GM11168 (cell line): ENCODE results near the gene RSRC1.

Source experiments
- in situ Hi-C: fragments of 300-500 bp; cut with MboI; formaldehyde crosslinking; loops from one replicate; pipeline ENCODE4 v1.12.0; 2022; ENCODE audit warnings: low sequenced_read_pairs; ENCODE audit not compliant: unreplicated experiment

RSRC1 gene

DNA sequence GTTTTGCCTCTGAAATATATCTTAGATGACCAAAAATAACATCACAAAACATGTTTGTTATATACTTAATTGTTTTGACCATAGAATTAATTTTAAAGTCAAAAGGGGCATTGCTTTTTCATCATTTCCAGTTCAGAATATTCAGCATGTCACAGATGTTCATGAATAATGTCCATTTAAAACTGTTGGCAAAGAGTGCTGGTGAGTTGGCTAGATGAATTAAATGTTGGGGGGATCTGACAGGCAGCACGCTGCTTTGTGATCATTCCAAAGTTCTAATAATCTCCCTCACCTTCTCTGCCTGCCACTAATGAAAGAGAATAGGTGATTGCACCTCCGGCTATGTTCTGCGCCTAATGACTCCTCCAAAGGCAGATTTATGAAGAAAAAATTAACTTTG is 321.9 kb downstream of the RSRC1 start:
- in situ Hi-C loops = no loop called here

DNA sequence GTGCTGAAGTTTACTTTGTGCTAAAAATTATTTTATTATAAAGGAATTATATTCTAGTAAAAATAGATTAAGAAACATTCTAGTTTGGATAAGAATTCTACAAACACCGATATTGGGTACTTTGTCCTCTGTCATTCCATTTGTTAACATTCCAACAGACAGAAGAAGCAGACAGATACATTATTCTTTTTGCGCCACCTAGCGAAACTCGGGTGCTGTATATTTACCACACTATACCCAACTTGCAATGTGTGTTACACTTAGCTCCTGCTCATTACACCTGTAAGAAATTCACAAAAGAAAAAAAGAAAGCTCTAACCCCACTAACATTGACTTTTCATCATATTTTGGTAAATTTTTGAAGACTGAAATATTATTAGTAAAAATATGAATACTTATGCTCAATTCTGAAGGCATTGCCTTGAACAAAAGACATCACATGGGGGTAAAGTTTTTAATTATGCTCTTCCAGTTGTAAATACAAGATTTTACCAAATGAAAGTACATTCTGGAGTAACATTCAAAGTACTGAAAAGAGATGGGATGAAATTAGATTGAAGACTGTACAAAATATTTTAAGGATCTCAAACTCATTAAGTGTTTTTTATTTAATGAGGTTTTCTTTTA is 324.6 kb downstream of the RSRC1 start:
- in situ Hi-C loops = no loop called here

DNA sequence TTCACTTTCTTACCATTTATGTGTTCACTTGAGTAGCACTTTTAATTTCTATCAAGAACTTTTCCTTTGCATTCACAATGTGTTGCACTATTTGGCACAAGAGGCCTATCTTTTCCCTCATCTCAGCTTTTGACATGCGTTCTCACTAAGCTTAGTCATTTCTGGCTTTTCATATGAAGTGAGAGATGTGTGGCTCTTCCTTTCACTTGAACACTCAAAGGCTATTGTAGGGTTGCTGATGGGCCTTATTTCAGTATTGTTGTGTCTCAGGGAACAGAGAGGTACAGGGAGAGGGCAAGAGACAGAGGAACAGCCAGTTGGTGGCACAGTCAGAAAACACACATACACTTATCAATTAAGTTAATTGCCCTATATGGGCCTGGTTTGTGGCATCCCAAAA is 333.7 kb downstream of the RSRC1 start:
- in situ Hi-C loops = loop anchor here (5.0 kb wide), 1 partner anchor 571 kb away; no protein-coding TSS in a partner anchor

DNA sequence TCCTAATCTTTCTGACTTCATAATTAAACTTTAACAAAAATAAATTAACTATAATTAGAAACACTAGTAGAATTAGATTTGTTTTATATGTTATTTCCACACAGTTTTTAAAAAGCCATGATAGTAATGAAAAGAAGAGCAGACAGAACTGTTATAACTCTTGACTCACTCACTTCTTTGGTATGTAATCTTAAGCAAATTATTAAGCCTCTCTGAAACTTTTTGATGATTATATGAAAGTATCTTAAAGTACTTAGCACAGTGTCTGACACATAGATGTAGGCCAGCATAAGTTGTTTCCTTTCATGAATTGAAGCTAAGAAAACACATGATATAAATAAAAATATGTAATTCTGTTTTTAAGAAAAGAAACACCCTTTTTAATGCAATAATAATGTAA is 337.5 kb downstream of the RSRC1 start:
- in situ Hi-C loops = no loop called here

DNA sequence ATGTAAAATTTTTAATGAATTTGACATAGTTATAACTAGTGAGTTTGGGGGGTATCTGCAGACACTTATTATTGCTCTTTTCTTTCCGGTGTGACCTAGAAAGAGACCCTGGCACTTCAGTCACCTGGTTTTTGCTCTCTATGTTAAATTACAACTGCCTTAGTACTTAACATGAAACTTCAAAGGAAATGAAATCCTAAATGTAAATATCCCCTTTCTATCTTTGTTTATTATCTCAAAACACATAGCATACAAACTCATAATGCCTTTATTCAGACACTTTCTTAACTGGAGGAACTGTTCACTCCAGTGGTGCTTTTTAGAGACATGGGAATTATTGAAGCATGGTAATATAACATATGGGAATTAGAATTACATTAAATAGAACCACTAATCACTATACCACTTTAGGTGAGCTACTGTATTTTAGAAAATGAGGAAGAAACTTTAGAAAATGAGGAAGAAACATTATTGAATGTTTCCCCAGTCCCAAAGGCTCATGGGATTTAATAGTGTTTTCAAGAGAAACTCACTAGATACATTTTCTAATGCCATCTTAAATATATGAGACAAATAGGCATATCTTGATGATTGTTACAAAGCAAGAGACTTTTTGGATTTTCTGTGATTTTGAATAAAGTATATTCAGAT is 341.6 kb downstream of the RSRC1 start:
- in situ Hi-C loops = no loop called here

DNA sequence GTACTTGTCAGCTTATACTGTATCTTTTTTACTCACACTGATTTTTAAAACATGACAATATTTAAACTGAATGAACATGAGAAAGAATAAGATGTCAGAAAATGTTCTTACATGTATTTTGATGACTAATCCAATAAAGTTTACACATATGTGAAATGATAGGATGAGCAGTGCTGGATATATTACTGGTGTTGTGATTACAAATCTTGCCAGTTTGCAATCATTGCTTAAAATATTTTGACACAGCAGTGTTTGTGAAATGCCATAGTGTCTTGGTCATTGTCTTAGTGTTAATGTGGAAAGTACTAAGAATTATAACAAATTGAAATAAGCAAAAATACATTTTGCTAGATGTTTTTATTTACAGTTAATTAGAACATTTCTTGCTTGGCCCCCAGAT is 342.4 kb downstream of the RSRC1 start:
- in situ Hi-C loops = no loop called here

- in situ Hi-C loops = no loop called here
Measured at GRCh38 chr3:158453004-158453403, 343.1 kb downstream of the RSRC1 start.

DNA sequence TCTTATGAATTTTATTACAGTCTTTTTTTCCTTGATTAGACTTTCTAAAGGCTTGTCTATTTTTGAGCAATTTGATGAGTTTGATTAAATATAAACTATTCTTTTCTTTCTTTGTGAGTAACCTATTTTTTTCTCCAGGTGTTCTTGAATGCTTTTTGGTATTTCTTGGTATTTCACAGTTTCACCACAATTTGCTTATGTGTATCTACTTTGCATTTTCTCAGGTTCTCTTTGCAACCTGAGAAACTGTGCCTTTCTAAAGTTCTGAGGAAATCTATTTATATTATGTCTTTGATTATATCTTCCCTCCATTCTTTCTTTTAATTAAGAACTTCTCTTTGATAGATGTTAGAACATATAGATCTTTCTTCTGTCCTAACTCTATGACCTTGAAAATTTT is 344.0 kb downstream of the RSRC1 start:
- in situ Hi-C loops = no loop called here

DNA sequence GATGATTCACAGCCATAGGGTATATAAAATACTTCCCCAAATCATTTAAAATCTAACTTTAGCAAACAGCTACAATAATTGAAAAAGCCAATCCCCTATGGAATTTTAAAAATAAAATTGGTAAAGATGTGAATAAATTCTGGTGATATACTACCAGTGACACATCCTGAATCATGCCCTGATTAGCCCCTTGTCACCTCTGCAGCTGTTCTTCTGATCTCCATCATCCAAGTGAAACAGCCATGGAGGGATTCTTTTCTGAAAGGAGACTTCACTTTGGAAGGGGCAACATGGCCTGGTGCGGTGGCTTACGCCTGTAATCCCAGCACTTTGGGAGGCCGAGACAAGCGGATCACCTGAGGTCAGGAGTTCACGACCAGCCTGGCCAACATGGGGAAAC is 345.5 kb downstream of the RSRC1 start:
- in situ Hi-C loops = no loop called here

- in situ Hi-C loops = no loop called here
Measured at GRCh38 chr3:158456114-158456513, 346.2 kb downstream of the RSRC1 start.

- in situ Hi-C loops = no loop called here
Measured at GRCh38 chr3:158458464-158458863, 348.6 kb downstream of the RSRC1 start.

GRCh38 chr3:158460926-158461325 is 351.0 kb downstream of the RSRC1 start:
- in situ Hi-C loops = no loop called here

GRCh38 chr3:158463556-158463955 is 353.7 kb downstream of the RSRC1 start:
- in situ Hi-C loops = no loop called here

DNA sequence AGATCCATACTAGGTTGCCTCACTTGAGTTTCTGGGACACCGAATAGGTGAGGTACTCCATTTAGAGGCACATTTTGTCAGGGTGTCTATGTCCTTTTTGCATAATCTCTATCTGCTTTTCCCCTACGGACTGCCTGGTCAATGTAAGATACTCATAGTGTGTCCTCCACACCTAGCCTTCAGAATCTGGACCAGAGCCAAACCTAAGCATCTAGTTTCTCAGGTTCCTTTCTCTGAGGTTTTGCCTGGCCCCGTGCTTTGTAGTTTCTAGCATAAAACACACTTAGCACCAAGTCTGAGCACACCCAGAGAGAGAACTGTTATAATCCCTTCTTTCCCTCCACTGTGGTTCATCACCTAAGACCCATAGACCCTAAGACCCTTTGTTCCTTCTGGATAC is 355.2 kb downstream of the RSRC1 start:
- in situ Hi-C loops = no loop called here

DNA sequence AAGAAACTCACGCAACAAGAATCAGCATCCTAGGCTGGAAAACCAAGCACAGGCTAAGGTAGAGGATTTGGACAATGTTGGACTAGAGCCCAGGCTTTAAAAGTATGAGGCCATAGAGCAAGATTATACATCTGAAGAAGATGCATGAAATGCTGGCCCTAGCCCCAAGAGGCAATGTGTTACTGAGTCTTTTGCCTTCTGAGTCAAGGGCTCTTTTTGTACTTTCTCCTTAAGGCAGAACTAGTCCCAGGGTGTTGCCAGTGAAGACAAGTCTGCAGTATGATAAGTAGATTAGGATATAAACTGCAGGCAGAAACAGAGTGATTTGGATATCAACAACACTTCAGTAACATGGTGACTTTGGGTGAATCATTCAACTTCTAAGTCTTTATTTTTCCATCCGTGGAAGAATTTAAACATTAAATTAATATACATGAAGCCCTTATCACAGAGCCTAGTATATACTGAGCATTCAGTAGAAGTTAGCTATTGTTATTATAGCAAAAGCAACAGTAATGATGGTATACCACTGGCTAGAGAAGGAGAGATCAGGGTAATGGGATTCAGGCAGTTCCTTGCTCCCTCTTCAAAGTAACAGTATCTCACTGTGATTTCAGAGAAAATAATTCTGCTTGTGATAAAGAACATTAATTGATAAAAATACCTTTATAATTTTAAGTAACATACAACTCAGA is 361.2 kb downstream of the RSRC1 start:
- in situ Hi-C loops = no loop called here

DNA sequence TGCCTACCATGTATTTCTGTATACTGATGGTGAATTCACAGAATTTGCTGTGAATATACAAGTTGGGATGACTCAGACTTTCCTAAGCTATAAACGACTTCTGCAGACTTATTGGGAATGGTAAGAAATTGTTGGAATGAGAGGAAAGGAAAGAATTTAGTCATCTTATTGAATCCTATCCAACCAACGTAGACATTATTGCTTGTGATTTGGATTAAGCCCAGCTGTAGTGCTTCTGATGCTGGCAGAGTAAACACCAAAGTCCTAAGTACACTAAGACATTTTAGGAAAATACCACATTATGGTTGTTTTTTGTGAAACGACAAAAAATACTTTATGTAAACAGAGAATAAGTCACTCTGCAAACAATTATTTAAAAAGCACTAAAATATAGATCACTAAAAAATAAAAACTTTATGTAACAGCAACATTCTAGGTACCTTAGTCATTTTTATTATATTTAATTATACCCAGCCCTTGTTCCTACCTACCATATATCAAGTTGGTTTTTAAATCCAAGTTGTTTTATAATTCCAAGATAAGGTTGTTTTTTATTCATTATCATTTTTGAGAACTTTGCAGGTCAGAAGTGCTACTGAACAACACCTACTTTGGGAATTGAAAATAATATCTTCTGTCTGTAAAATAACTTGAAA is 361.9 kb downstream of the RSRC1 start:
- in situ Hi-C loops = no loop called here

GRCh38 chr3:158479051-158479450 is 369.2 kb downstream of the RSRC1 start:
- in situ Hi-C loops = no loop called here

- in situ Hi-C loops = no loop called here
Measured at GRCh38 chr3:158483701-158484235, 373.9 kb downstream of the RSRC1 start.

DNA sequence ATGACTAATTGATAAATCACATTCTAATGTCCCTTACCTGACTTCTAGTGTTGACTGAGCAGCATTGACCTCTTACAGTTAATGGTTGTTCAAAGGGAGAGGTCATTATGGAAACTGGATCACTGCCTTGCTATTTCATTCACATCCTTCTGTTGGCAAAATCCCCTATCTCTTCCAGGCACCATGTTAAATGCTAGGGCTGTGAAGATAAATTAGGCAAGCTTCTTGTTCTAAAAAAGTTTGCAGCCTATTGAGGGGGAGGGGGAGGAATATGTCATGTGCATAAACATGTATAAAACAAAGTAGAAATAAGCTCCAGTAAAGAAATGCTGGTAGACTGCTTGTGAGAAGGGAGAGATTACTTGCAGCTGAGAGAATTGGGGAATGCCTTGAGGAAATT is 376.3 kb downstream of the RSRC1 start:
- in situ Hi-C loops = no loop called here

GRCh38 chr3:158488670-158489069 is 378.8 kb downstream of the RSRC1 start:
- in situ Hi-C loops = no loop called here

DNA sequence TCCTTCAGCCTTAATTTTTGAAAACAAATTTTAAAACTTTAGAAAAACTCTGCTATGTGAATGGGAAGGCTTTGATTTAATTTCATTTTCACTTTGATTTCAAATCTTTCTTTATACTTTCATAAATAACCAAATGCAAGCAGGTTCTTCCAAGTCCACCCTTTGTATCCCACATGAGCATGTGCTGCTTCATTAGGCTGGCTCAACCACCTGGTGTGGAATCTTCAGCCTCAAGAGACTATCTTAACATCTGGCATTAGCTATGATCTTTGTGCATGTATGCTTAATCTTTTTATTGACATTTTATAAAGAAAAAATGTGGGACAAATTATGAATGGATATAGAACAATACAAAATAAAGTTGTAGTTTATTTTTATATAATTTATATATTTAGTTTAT is 379.3 kb downstream of the RSRC1 start:
- in situ Hi-C loops = no loop called here
